ENCODE results near the gene DHRS12. TPM values are rescaled to one million over a fixed set of nuclear protein-coding genes. Genes with fewer than 3 reads are reported as not detected.

Gene DHRS12
- total RNA-seq, 1 donor from 2014 or later, result 12.5 TPM

DNA sequence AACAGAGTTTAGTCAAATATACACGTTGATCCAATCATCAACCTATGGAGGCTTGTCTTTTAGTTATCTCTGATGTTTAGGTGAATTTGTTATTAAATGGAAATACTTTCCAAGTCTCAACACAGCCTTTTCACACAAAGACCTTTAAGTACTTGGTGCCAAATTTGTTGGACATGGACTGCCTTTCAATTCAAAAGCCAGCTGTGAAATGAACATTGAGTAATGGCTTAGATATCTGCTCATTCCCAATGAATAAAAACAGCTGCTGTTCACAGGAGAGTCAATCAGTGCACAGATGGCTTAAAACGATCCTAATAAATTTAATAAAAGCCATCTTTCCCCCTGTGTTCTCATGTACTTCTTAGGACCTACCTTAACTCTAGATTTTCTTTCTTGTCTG, 19.9 kb upstream of the DHRS12 start:
- H3K4me1 ChIP-seq, result peaks cover 32% of the 10 kb centered on the region
- intact Hi-C loops (cut with DNase I), result no loop called here
- no peaks in the 10 kb centered on the region for H3K27me3 ChIP-seq
- no peak overlapping the region for H3K4me3 ChIP-seq
- DNase-seq (ENCODE audit: extremely low spot score in 2 of 2), result no peak
- TF ChIP-seq CTCF (IDR thresholded peaks at IDR 0.05) (no peak), POLR2A (IDR thresholded peaks at IDR 0.05) (no peak), POLR2AphosphoS5 (IDR thresholded peaks at IDR 0.05; ENCODE audit: insufficient read depth in 1 of 2, low read depth in 1 of 2) (no peak)
- H3K27ac ChIP-seq, result no peak overlapping the region
- no peaks in the 10 kb centered on the region for H3K36me3 ChIP-seq
- H3K9me3 ChIP-seq, result no peaks in the 10 kb centered on the region

DNA sequence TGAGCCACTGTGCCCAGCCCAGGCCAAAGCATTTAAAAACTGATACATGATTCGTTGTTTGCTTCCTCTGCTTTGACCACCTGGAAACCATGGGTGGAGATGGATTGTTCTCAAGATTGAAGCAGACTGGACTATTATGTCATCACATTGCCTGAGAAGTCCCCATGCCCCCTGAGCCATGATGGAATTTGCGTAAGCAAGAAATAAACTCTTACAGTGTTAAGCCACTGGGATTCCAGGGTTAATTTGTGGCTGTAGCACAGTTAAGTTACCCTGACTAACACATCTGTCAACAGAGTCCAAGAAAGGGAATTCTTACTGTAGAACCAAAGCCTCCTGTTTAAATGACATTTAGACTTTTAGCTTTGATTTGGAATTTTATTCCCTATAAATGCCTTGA, 19.4 kb upstream of the DHRS12 start:
- H3K27me3 ChIP-seq, result no peaks in the 10 kb centered on the region
- no peaks in the 10 kb centered on the region for H3K9me3 ChIP-seq
- H3K27ac ChIP-seq, result peak overlapping the region; percentile 9
- peaks cover 33% of the 10 kb centered on the region for H3K4me1 ChIP-seq
- no peak overlapping the region for H3K4me3 ChIP-seq
- TF ChIP-seq POLR2A (IDR thresholded peaks at IDR 0.05) (no peak), POLR2AphosphoS5 (IDR thresholded peaks at IDR 0.05; ENCODE audit: insufficient read depth in 1 of 2, low read depth in 1 of 2) (no peak), CTCF (IDR thresholded peaks at IDR 0.05) (no peak)
- no peaks in the 10 kb centered on the region for H3K36me3 ChIP-seq
- intact Hi-C loops (cut with DNase I), result no loop called here
- no peak for DNase-seq (ENCODE audit: extremely low spot score in 2 of 2)

- H3K9me3 ChIP-seq, result no peaks in the 10 kb centered on the region
- H3K4me1 ChIP-seq, result peaks cover 32% of the 10 kb centered on the region
- no peak overlapping the region for H3K27ac ChIP-seq
- DNase-seq (ENCODE audit: extremely low spot score in 2 of 2), result no peak
- no peak for TF ChIP-seq POLR2AphosphoS5 (IDR thresholded peaks at IDR 0.05; ENCODE audit: insufficient read depth in 1 of 2, low read depth in 1 of 2)
- TF ChIP-seq CTCF (IDR thresholded peaks at IDR 0.05), result no peak
- TF ChIP-seq POLR2A (IDR thresholded peaks at IDR 0.05), result no peak
- H3K27me3 ChIP-seq, result no peaks in the 10 kb centered on the region
- no peaks in the 10 kb centered on the region for H3K36me3 ChIP-seq
- H3K4me3 ChIP-seq, result no peak overlapping the region
- intact Hi-C loops (cut with DNase I), result no loop called here
Observed at GRCh38 chr13:51822106-51822815, 18.3 kb upstream of the DHRS12 start.

- no peaks in the 10 kb centered on the region for H3K9me3 ChIP-seq
- no peak overlapping the region for H3K27ac ChIP-seq
- intact Hi-C loops (cut with DNase I), result no loop called here
- no peaks in the 10 kb centered on the region for H3K36me3 ChIP-seq
- H3K27me3 ChIP-seq, result no peaks in the 10 kb centered on the region
- DNase-seq (ENCODE audit: extremely low spot score in 2 of 2), result no peak
- TF ChIP-seq CTCF (IDR thresholded peaks at IDR 0.05) (no peak), POLR2A (IDR thresholded peaks at IDR 0.05) (no peak), POLR2AphosphoS5 (IDR thresholded peaks at IDR 0.05; ENCODE audit: insufficient read depth in 1 of 2, low read depth in 1 of 2) (no peak)
- H3K4me1 ChIP-seq, result peaks cover 28% of the 10 kb centered on the region
- no peak overlapping the region for H3K4me3 ChIP-seq
Observed at GRCh38 chr13:51821606-51822005, 17.6 kb upstream of the DHRS12 start.

- Histone ChIP-seq H3K4me3 (no peak overlapping the region), H3K9me3 (no peaks in the 10 kb centered on the region), H3K27me3 (no peaks in the 10 kb centered on the region), H3K36me3 (no peaks in the 10 kb centered on the region), H3K27ac (no peak overlapping the region), H3K4me1 (peaks cover 32% of the 10 kb centered on the region)
- TF ChIP-seq POLR2AphosphoS5 (IDR thresholded peaks at IDR 0.05; ENCODE audit: insufficient read depth in 1 of 2, low read depth in 1 of 2) (no peak), CTCF (IDR thresholded peaks at IDR 0.05) (no peak), POLR2A (IDR thresholded peaks at IDR 0.05) (no peak)
- DNase-seq (ENCODE audit: extremely low spot score in 2 of 2), result no peak
- intact Hi-C loops (cut with DNase I), result no loop called here
Observed at GRCh38 chr13:51820016-51820597, 16.1 kb upstream of the DHRS12 start.

All from vagina (tissue), 2 donors.